IMR-90 (cell line): ENCODE measurements around the gene HELZ. TPM values are rescaled to one million over a fixed set of nuclear protein-coding genes. Genes with fewer than 3 reads are reported as not detected.

Source experiments
- ATAC-seq: fragments of 200-7000 bp; cut with Tn5 transposase; 2 replicates; pipeline ENCODE4 v1.9.1; 2020; ENCODE audit warnings: low read depth, mild to moderate bottlenecking, moderate library complexity
- BruUV-seq: library from RNA; stranded (reverse); fragments of 400-500 nt; replicated peaks from 2 replicates; lab custom pipeline; 2021; lab: Mats Ljungman, UMichigan
- CTCF ChIA-PET: fragments of 300-600 bp; formaldehyde crosslinking; extraction: SDS; loops from one replicate; lab custom pipeline; 2021; ENCODE audit warnings: antibody characterized with exemption; lab: Yijun Ruan, JAX
- POLR2A ChIA-PET: fragments of 300-600 bp; sonication (Branson Sonifier 250); formaldehyde crosslinking; loops from one replicate; lab custom pipeline; 2022; ENCODE audit warnings: antibody characterized with exemption; ENCODE audit not compliant: unreplicated experiment; lab: Charles Lee
- DNase-seq: peaks from one replicate; pipeline ENCODE4 v3.0.0; 2013
- H2AFZ ChIP-seq: replicated peaks from 2 replicates; pipeline ENCODE3; 2013; ENCODE audit warnings: low read length, mild to moderate bottlenecking; ENCODE audit not compliant: poor library complexity
- H2AK5ac ChIP-seq: 2 replicates; pipeline ENCODE4 v1.6.1; 2013; ENCODE audit warnings: low read depth, low read length, inconsistent platforms
- H2AK9ac ChIP-seq: replicated peaks from 2 replicates; pipeline ENCODE3; 2013; ENCODE audit warnings: mild to moderate bottlenecking, low read depth, low read length, moderate library complexity; ENCODE audit not compliant: poor library complexity
- H2BK120ac ChIP-seq: 2 replicates; pipeline ENCODE4 v1.6.1; 2013; ENCODE audit warnings: low read depth, low read length, inconsistent platforms
- H2BK15ac ChIP-seq: 3 replicates; pipeline ENCODE4 v1.6.1; 2013; ENCODE audit warnings: low read depth, low read length, inconsistent platforms
- H2BK20ac ChIP-seq: 2 replicates; pipeline ENCODE4 v1.6.1; 2013; ENCODE audit warnings: low read depth, mild to moderate bottlenecking, inconsistent platforms, low read length, moderate library complexity
- H2BK5ac ChIP-seq: 2 replicates; pipeline ENCODE4 v1.6.1; 2013; ENCODE audit warnings: mild to moderate bottlenecking, low read depth, low read length, inconsistent platforms; ENCODE audit not compliant: poor library complexity, severe bottlenecking
- H3K14ac ChIP-seq: replicated peaks from 2 replicates; pipeline ENCODE4 v1.6.1; 2013; ENCODE audit warnings: low read depth, low read length, inconsistent platforms
- H3K18ac ChIP-seq: 2 replicates; pipeline ENCODE4 v1.6.1; 2013; ENCODE audit warnings: low read depth, low read length, control low read depth
- H3K23ac ChIP-seq: 2 replicates; pipeline ENCODE4 v1.6.1; 2013; ENCODE audit warnings: low read depth, low read length, inconsistent platforms
- H3K27ac ChIP-seq: 2 replicates; pipeline ENCODE4 v1.5.1; 2013; ENCODE audit warnings: mild to moderate bottlenecking, control low read depth, low read length; ENCODE audit not compliant: insufficient read depth
- H3K27me3 ChIP-seq: 2 replicates; pipeline ENCODE4 v1.6.1; 2013; ENCODE audit warnings: low read length; ENCODE audit not compliant: control insufficient read depth, insufficient read depth
- H3K36me3 ChIP-seq: 2 replicates; pipeline ENCODE4 v1.6.1; 2013; ENCODE audit warnings: low read length, mixed read lengths; ENCODE audit not compliant: control insufficient read depth, insufficient read depth
- H3K4ac ChIP-seq: 2 replicates; pipeline ENCODE4 v1.6.1; 2013; ENCODE audit warnings: low read depth, low read length, inconsistent platforms
- H3K4me1 ChIP-seq: 2 replicates; pipeline ENCODE4 v1.6.1; 2013; ENCODE audit warnings: low read length, mixed read lengths; ENCODE audit not compliant: control insufficient read depth, insufficient read depth
- H3K4me2 ChIP-seq: 2 replicates; pipeline ENCODE4 v1.6.1; 2013; ENCODE audit warnings: low read depth, mild to moderate bottlenecking, control low read depth, low read length, moderate library complexity
- H3K4me3 ChIP-seq: 2 replicates; pipeline ENCODE4 v1.5.1; 2013; ENCODE audit warnings: low read depth, mild to moderate bottlenecking, control low read depth, low read length, moderate library complexity; ENCODE audit not compliant: insufficient read depth
- H3K56ac ChIP-seq: 2 replicates; pipeline ENCODE4 v1.6.1; 2013; ENCODE audit warnings: low read length, inconsistent platforms; ENCODE audit not compliant: insufficient read depth; ENCODE audit errors: extremely low read depth
- H3K79me1 ChIP-seq, 2 experiments: 2 replicates each; pipeline ENCODE4 v1.6.1; 2013; ENCODE audit warnings: low read length in 2 of 2, inconsistent platforms in 1 of 2, low read depth in 1 of 2
- H3K9ac ChIP-seq: 2 replicates; pipeline ENCODE4 v1.6.1; 2013; ENCODE audit warnings: low read depth, low read length, control low read depth
- H3K9me1 ChIP-seq: 2 replicates; pipeline ENCODE4 v1.6.1; 2013; ENCODE audit warnings: low read length, inconsistent platforms; ENCODE audit not compliant: insufficient read depth
- H3K9me3 ChIP-seq: 2 replicates; pipeline ENCODE4 v1.6.1; 2013; ENCODE audit warnings: low read length; ENCODE audit not compliant: control insufficient read depth, insufficient read depth
- H4K20me1 ChIP-seq: 2 replicates; pipeline ENCODE4 v1.6.1; 2013; ENCODE audit warnings: low read length, inconsistent platforms; ENCODE audit not compliant: insufficient read depth
- H4K5ac ChIP-seq: 2 replicates; pipeline ENCODE4 v1.6.1; 2013; ENCODE audit warnings: mild to moderate bottlenecking, low read depth, low read length, control low read depth
- H4K8ac ChIP-seq, 2 experiments: 2 replicates each; pipeline ENCODE4 v1.6.1; 2013; ENCODE audit warnings: low read depth in 2 of 2, low read length in 2 of 2, control low read depth in 1 of 2, inconsistent platforms in 1 of 2
- H4K91ac ChIP-seq: 2 replicates; pipeline ENCODE4 v1.6.1; 2013; ENCODE audit warnings: low read depth, low read length, inconsistent platforms; ENCODE audit not compliant: insufficient read depth
- BHLHE40 ChIP-seq: fragments of 150-350 bp; IDR thresholded peaks from 2 replicates; pipeline ENCODE4 v1.6.1; 2016; ENCODE audit warnings: mild to moderate bottlenecking, low read depth, low read length
- CEBPB ChIP-seq: IDR thresholded peaks from 2 replicates; pipeline ENCODE4 v1.6.1; 2012; ENCODE audit warnings: low read depth, low read length, improper control_type of control experiment
- CHD1 ChIP-seq: IDR thresholded peaks from 2 replicates; pipeline ENCODE4 v1.6.1; 2012; ENCODE audit warnings: low read depth, low read length, improper control_type of control experiment
- CTCF ChIP-seq: conservative IDR thresholded peaks from 2 replicates; pipeline ENCODE4 v1.5.1; 2012; ENCODE audit warnings: mild to moderate bottlenecking, low read depth, low read length, improper control_type of control experiment
- MAZ ChIP-seq: IDR thresholded peaks from 2 replicates; pipeline ENCODE4 v1.6.1; 2012; ENCODE audit warnings: low read depth, mild to moderate bottlenecking, low read length, improper control_type of control experiment, moderate library complexity, borderline replicate concordance
- MXI1 ChIP-seq: IDR thresholded peaks from 2 replicates; pipeline ENCODE4 v1.6.1; 2012; ENCODE audit warnings: low read depth, mild to moderate bottlenecking, low read length, moderate library complexity, borderline replicate concordance
- NFE2L2 ChIP-seq: fragments of 150-350 bp; IDR thresholded peaks from 2 replicates; pipeline ENCODE4 v1.6.1; 2016; ENCODE audit warnings: low read depth, mild to moderate bottlenecking, low read length
- POLR2A ChIP-seq: IDR thresholded peaks from 2 replicates; pipeline ENCODE4 v1.6.1; 2012; ENCODE audit warnings: mild to moderate bottlenecking, low read depth, low read length
- RCOR1 ChIP-seq: IDR thresholded peaks from 2 replicates; pipeline ENCODE4 v1.6.1; 2012; ENCODE audit warnings: mild to moderate bottlenecking, low read length, improper control_type of control experiment; ENCODE audit not compliant: insufficient replicate concordance
- SMC3 ChIP-seq: fragments of 150-350 bp; IDR thresholded peaks from 2 replicates; pipeline ENCODE4 v1.6.1; 2016; ENCODE audit warnings: low read depth, mild to moderate bottlenecking, antibody characterized with exemption, low read length, moderate library complexity
- USF2 ChIP-seq: fragments of 150-350 bp; IDR thresholded peaks from 2 replicates; pipeline ENCODE4 v1.6.1; 2017; ENCODE audit warnings: mild to moderate bottlenecking, antibody characterized with exemption, low read length, low read depth
- WGBS, 2 experiments: methylation state at CpG; one replicate each; pipeline versions ENCODE4 v1.1.5 to v1.1.7; 2013; ENCODE audit warnings: missing lambda C conversion rate in 2 of 2; ENCODE audit not compliant: insufficient read length in 1 of 2; ENCODE audit errors: extremely low coverage in 2 of 2; 5-methylcytosine and 5-hydroxymethylcytosine counted together
- dilution Hi-C: fragments of 300-500 bp; cut with HindIII; formaldehyde crosslinking; loops from one replicate; pipeline ENCODE4 v1.14.3; 2018; ENCODE audit warnings: low sequenced_read_pairs; ENCODE audit not compliant: unreplicated experiment
- in situ Hi-C: fragments of 300-500 bp; cut with MboI; formaldehyde crosslinking; loops from 3 replicates; pipeline ENCODE4 v1.14.3; 2019; ENCODE audit warnings: low sequenced_read_pairs, inconsistent platforms, mixed read lengths
- intact Hi-C: fragments of 100-400 bp; cut with micrococcal nuclease; formaldehyde crosslinking; loops from 2 replicates; pipeline ENCODE4 v1.10.0; 2022
- polyA plus RNA-seq, 3 experiments: library from polyadenylated mRNA; depleted of rRNA; stranded (reverse); fragments of >200 nt; gene quantifications; 2 replicates each; pipeline ENCODE4 v1.2.3, GENCODE V29; 2012; ENCODE audit warnings: low replicate concordance in 1 of 3
- total RNA-seq: library from RNA; depleted of rRNA; stranded (reverse); fragments of >200 nt; gene quantifications from 2 replicates; pipeline ENCODE4 v1.2.3, GENCODE V29; 2012

The HELZ gene
- total and polyA plus RNA-seq, 2 of the 4 experiments (the other 2 are of a cell fraction): 8.0 to 60.6 TPM

- Histone ChIP-seq H2AK5ac (no peak overlapping the region), H3K14ac (no peak overlapping the region; the same call in 1 of the 2 replicates), H3K4me3 (no peak overlapping the region), H4K5ac (no peak overlapping the region), H3K4me2 (no peak overlapping the region), H3K23ac (no peak overlapping the region), H4K91ac (no peak overlapping the region), H3K18ac (no peak overlapping the region), H3K27me3 (no peaks in the 10 kb centered on the region), H2BK120ac (no peak overlapping the region), H2AK9ac (no peak overlapping the region), H3K4me1 (no peaks in the 10 kb centered on the region), H3K9ac (no peak overlapping the region), H3K56ac (no peak overlapping the region), H2AFZ (no peak overlapping the region), H3K9me1 (peaks cover 8% of the 10 kb centered on the region), H3K4ac (no peak overlapping the region), H3K79me1 (peaks cover 0 to 22% of the 10 kb centered on the region in 2 experiments; a peak in 2 of 4 replicates), H3K9me3 (no peaks in the 10 kb centered on the region), H4K20me1 (no peaks in the 10 kb centered on the region), H3K27ac (no peak overlapping the region), H4K8ac (no peak overlapping the region), H2BK20ac (no peak overlapping the region), H3K36me3 (peaks cover 10% of the 10 kb centered on the region), H2BK15ac (no peak overlapping the region), H2BK5ac (no peak overlapping the region)
- no CpG with 5 or more reads among the region's 5 CpGs for WGBS, 2 experiments
- dilution Hi-C loops: no loop called here
- ATAC-seq (no peak), DNase-seq (no peak)
- no peak for TF ChIP-seq BHLHE40
- TF ChIP-seq USF2: no peak
- no peak for TF ChIP-seq MXI1
- no peak for TF ChIP-seq RCOR1
- no peak for TF ChIP-seq SMC3
- no peak for TF ChIP-seq POLR2A
- TF ChIP-seq CEBPB: no peak
- TF ChIP-seq NFE2L2: no peak
- no peak for TF ChIP-seq CTCF
- TF ChIP-seq MAZ: no peak
- TF ChIP-seq CHD1: no peak
- no TSS peak for BruUV-seq
- intact Hi-C loops: no loop called here
- ChIA-PET POLR2A (no interaction called here), CTCF (interaction anchor here (0.5 kb wide), 1 partner anchor 80 kb away, joined by 5 read pairs; no protein-coding TSS in a partner anchor)
- in situ Hi-C loops: no loop called here
These were observed 64.7 kb downstream of the HELZ start for GRCh38 chr17:67180275-67180674.
